GM12878 (cell line): ENCODE data around the gene TMEM50B. TPM values are rescaled to one million over a fixed set of nuclear protein-coding genes. Genes with fewer than 3 reads are reported as not detected.

Experiments
- ATAC-seq: fragments of 200-7000 bp; cut with Tn5 transposase; 3 replicates; pipeline ENCODE4 v1.9.1; 2020; ENCODE audit warnings: mild to moderate bottlenecking, moderate library complexity
- BruUV-seq: library from RNA; stranded (reverse); fragments of 400-500 nt; replicated peaks from 2 replicates; lab custom pipeline; 2021; lab: Mats Ljungman, UMichigan
- CTCF ChIA-PET: fragments of 300-600 bp; sonication (Branson Sonifier 250); formaldehyde crosslinking; extraction: SDS; loops from one replicate; lab custom pipeline; 2021; ENCODE audit warnings: inconsistent platforms; lab: Yijun Ruan, JAX
- POLR2A ChIA-PET: fragments of 350-600 bp; formaldehyde crosslinking; extraction: SDS; loops from one replicate; lab custom pipeline; 2021; ENCODE audit warnings: inconsistent platforms; lab: Charles Lee
- RAD21 ChIA-PET: fragments of 300-600 bp; sonication (Branson Sonifier 250); formaldehyde crosslinking; loops from one replicate; lab custom pipeline; 2023; ENCODE audit warnings: antibody characterized with exemption; ENCODE audit not compliant: unreplicated experiment; lab: Charles Lee
- SMC1A ChIA-PET: fragments of 300-600 bp; sonication (Branson Sonifier 250); formaldehyde crosslinking; loops from one replicate; lab custom pipeline; 2023; ENCODE audit not compliant: unreplicated experiment, uncharacterized antibody; lab: Charles Lee
- DNase-seq: peaks from one replicate; pipeline ENCODE4 v3.0.0-alpha.2; 2011; ENCODE audit warnings: low read depth, low spot score
- FAIRE-seq: peaks from 3 replicates; lab custom pipeline; 2011; peaks lifted over from hg19 to GRCh38; lab: Jason Lieb, UNC
- H2AFZ ChIP-seq: 2 replicates; pipeline ENCODE4 v1.6.0; 2011; ENCODE audit warnings: low read depth, low read length, control low read depth; ENCODE audit not compliant: control insufficient read depth
- H3K27ac ChIP-seq: 2 replicates; pipeline ENCODE4 v1.5.1; 2011; ENCODE audit warnings: control low read depth; ENCODE audit not compliant: control insufficient read depth, insufficient read depth
- H3K27me3 ChIP-seq, 2 experiments: replicated peaks in 1 of 2; 2 replicates each; pipeline versions ENCODE4 v1.6.0 to v1.6.1; 2011; ENCODE audit warnings: low read length in 1 of 2; ENCODE audit not compliant: control insufficient read depth in 2 of 2, insufficient read depth in 2 of 2
- H3K36me3 ChIP-seq, 2 experiments: 2 replicates each; pipeline ENCODE4 v1.5.1; 2011; ENCODE audit warnings: low read length in 1 of 2; ENCODE audit not compliant: control insufficient read depth in 2 of 2, insufficient read depth in 2 of 2
- H3K4me1 ChIP-seq: 2 replicates; pipeline ENCODE4 v1.6.1; 2011; ENCODE audit warnings: mild to moderate bottlenecking, low read length, moderate library complexity, mixed read lengths; ENCODE audit not compliant: control insufficient read depth, insufficient read depth
- H3K4me2 ChIP-seq: 2 replicates; pipeline ENCODE4 v1.6.0; 2011; ENCODE audit warnings: control low read depth; ENCODE audit not compliant: control insufficient read depth, insufficient read depth
- H3K4me3 ChIP-seq: fragments of 200-600 bp; sonication (generic); 2 replicates; pipeline ENCODE4 v1.5.1; 2016
- H3K79me2 ChIP-seq: 2 replicates; pipeline ENCODE4 v1.6.0; 2011; ENCODE audit warnings: low read length; ENCODE audit not compliant: control insufficient read depth, insufficient read depth
- H3K9ac ChIP-seq: 2 replicates; pipeline ENCODE4 v1.8.0; 2011; ENCODE audit warnings: low read length, control low read depth, mixed read lengths; ENCODE audit not compliant: control insufficient read depth, insufficient read depth
- H3K9me3 ChIP-seq: replicated peaks from 3 replicates; pipeline ENCODE4 v1.5.1; 2011; ENCODE audit warnings: mild to moderate bottlenecking, low read length; ENCODE audit not compliant: control insufficient read depth, insufficient read depth
- H4K20me1 ChIP-seq: 2 replicates; pipeline ENCODE4 v1.6.0; 2011; ENCODE audit not compliant: control insufficient read depth, insufficient read depth
- BCL11A ChIP-seq: IDR thresholded peaks from 2 replicates; pipeline ENCODE4 v1.6.1; 2011; ENCODE audit warnings: low read depth, low read length
- BHLHE40 ChIP-seq, 2 experiments: fragments of 450-650 bp in 1 of 2; IDR thresholded peaks; 2 replicates each; pipeline ENCODE4 v1.6.1; 2011 to 2017; ENCODE audit warnings: low read depth in 2 of 2, borderline replicate concordance in 1 of 2, improper control_type of control experiment in 1 of 2, low read length in 1 of 2, mild to moderate bottlenecking in 1 of 2
- CEBPB ChIP-seq, 2 experiments: fragments of 150-350 bp in 1 of 2; IDR thresholded peaks; 2 replicates each; pipeline ENCODE4 v1.6.1; 2012 to 2014; ENCODE audit warnings: low read depth in 2 of 2, low read length in 2 of 2, borderline replicate concordance in 1 of 2, inconsistent platforms in 1 of 2
- CHD1 ChIP-seq: IDR thresholded peaks from 2 replicates; pipeline ENCODE4 v1.6.1; 2012; ENCODE audit warnings: low read depth, low read length, improper control_type of control experiment
- CHD2 ChIP-seq: IDR thresholded peaks from 2 replicates; pipeline ENCODE4 v1.6.1; 2011; ENCODE audit warnings: low read depth, low read length, improper control_type of control experiment, borderline replicate concordance
- FOXM1 ChIP-seq: IDR thresholded peaks from 2 replicates; pipeline ENCODE4 v1.6.1; 2012; ENCODE audit warnings: low read depth, mild to moderate bottlenecking, inconsistent platforms, low read length, moderate library complexity
- NR2F1 ChIP-seq: fragments of 450-650 bp; conservative IDR thresholded peaks from 2 replicates; pipeline ENCODE4 v1.6.1; 2017; ENCODE audit warnings: mild to moderate bottlenecking
- PBX3 ChIP-seq: IDR thresholded peaks from 2 replicates; pipeline ENCODE4 v1.6.1; 2011; ENCODE audit warnings: mild to moderate bottlenecking, low read depth, low read length, moderate library complexity; ENCODE audit not compliant: insufficient replicate concordance
- PML ChIP-seq: IDR thresholded peaks from 2 replicates; pipeline ENCODE4 v1.6.1; 2012; ENCODE audit warnings: low read length, inconsistent platforms
- SMARCA5 ChIP-seq: fragments of 450-650 bp; IDR thresholded peaks from 2 replicates; pipeline ENCODE4 v1.6.1; 2017; ENCODE audit warnings: mild to moderate bottlenecking
- SUPT20H ChIP-seq: IDR thresholded peaks from 2 replicates; pipeline ENCODE4 v1.6.1; 2011; ENCODE audit warnings: low read depth, mild to moderate bottlenecking, low read length, moderate library complexity, borderline replicate concordance; ENCODE audit not compliant: control insufficient read depth
- USF2 ChIP-seq: IDR thresholded peaks from 2 replicates; pipeline ENCODE4 v1.6.1; 2011; ENCODE audit warnings: low read depth, low read length, improper control_type of control experiment, borderline replicate concordance
- YY1 ChIP-seq: IDR thresholded peaks from 2 replicates; pipeline ENCODE4 v1.6.1; 2011; ENCODE audit warnings: low read depth, mild to moderate bottlenecking, low read length
- ZBTB40 ChIP-seq: fragments of 450-650 bp; IDR thresholded peaks from 2 replicates; pipeline ENCODE4 v1.6.1; 2016; ENCODE audit warnings: mild to moderate bottlenecking, moderate library complexity, borderline replicate concordance
- WGBS: methylation state at CpG from one replicate; pipeline ENCODE4 v1.1.6; 2016; ENCODE audit warnings: low lambda C conversion rate; ENCODE audit not compliant: insufficient replicate concordance, insufficient coverage; ENCODE audit errors: missing lambda C conversion rate; 5-methylcytosine and 5-hydroxymethylcytosine counted together
- in situ Hi-C: fragments of 300-500 bp; cut with MboI; formaldehyde crosslinking; loops from 9 replicates; pipeline ENCODE4 v1.14.3; 2018; ENCODE audit warnings: mixed read lengths
- intact Hi-C: fragments of 100-400 bp; cut with micrococcal nuclease; formaldehyde crosslinking; loops from one replicate; pipeline ENCODE4 v1.14.2; 2022; ENCODE audit not compliant: unreplicated experiment
- polyA plus RNA-seq, 11 experiments: library from polyadenylated mRNA; depleted of rRNA in 4 of 11; unstranded in 6 of 11; stranded (reverse) in 5 of 11; fragments of >200 nt; fragmentation: Nextera tagmentation in 4 of 11; fragmentation: Illumina TruSeq in 1 of 11; extraction: Ambion mirVana in 4 of 11; extraction: Trizol in 1 of 11; gene quantifications; 1 replicate in 1 of 11; 2 replicates in 10 of 11; pipeline versions ENCODE4 v1.2.1 to v1.2.3, GENCODE V29; 2011 to 2016; ENCODE audit warnings: inconsistent platforms in 2 of 11, missing spikeins in 2 of 11, low read depth in 1 of 11
- total RNA-seq, 4 experiments: library from RNA; depleted of rRNA in 3 of 4; stranded (reverse); fragments of >200 nt in 3 of 4; fragmentation: Illumina TruSeq in 1 of 4; extraction: Trizol in 1 of 4; gene quantifications; 2 replicates each; pipeline versions ENCODE4 v1.2.1 to v1.2.3, GENCODE V29; 2013 to 2021

Gene TMEM50B
- total and polyA plus RNA-seq, 10 of the 15 experiments (the other 5 are each of a cell fraction or from before 2014, with no cell fraction given): 12.1 to 42.1 (median 18.2) TPM

GRCh38 chr21:33478935-33479678, 667 bp downstream of the TMEM50B start:
- BruUV-seq: no TSS peak
- H3K4me1 ChIP-seq: peaks cover 3% of the 10 kb centered on the region; the same call in 1 of the 2 replicates
- peak overlapping the region; percentile 87 for H2AFZ ChIP-seq
- in situ Hi-C loops: no loop called here
- 2% methylated on average over 42 of the region's 68 CpGs for WGBS
- FAIRE-seq: no peak
- RAD21 ChIA-PET: interaction anchor here (0.9 to 2.5 kb wide), 10 partner anchors 12 to 240 kb away, joined by 3 to 23 read pairs (median 6); partner anchors contain the start of genes DNAJC28, DONSON and SON
- H3K9ac ChIP-seq: peak overlapping the region; percentile 90
- peaks cover 15% of the 10 kb centered on the region for H3K79me2 ChIP-seq
- no peaks in the 10 kb centered on the region for H3K9me3 ChIP-seq
- SMC1A ChIA-PET: interaction anchor here (0.7 to 2.7 kb wide), 5 partner anchors 12 to 118 kb away, joined by 3 to 17 read pairs (median 6); partner anchors contain the start of gene DNAJC28
- no peaks in the 10 kb centered on the region for H3K27me3 ChIP-seq
- H3K4me2 ChIP-seq: peak overlapping the region; percentile 70
- H3K36me3 ChIP-seq: no peaks in the 10 kb centered on the region; a peak in 1 of 4 replicates
- POLR2A ChIA-PET: interaction anchor here (0.5 to 2.3 kb wide), 5 partner anchors 12 to 158 kb away, joined by 3 to 26 read pairs (median 5); partner anchors contain the start of genes DNAJC28, GART and SON
- peak; percentile 44 for ATAC-seq
- H4K20me1 ChIP-seq: no peaks in the 10 kb centered on the region
- peak overlapping the region; percentile 93 for H3K4me3 ChIP-seq
- no peak for DNase-seq
- H3K27ac ChIP-seq: peak overlapping the region; percentile 79
- intact Hi-C loops: no loop called here
- CTCF ChIA-PET: interaction anchor here (0.8 to 4.1 kb wide), 6 partner anchors 12 to 146 kb away, joined by 3 to 21 read pairs (median 8); partner anchors contain the start of genes DNAJC28, GART and SON
- peak; percentile 53 for TF ChIP-seq NR2F1
- no peak for TF ChIP-seq SUPT20H
- TF ChIP-seq FOXM1: no peak
- TF ChIP-seq SMARCA5: 0 out of 2 replicates have a peak, but pooled peaks have one; percentile 42
- 0 out of 2 replicates have a peak, but pooled peaks have one; percentile 20 for TF ChIP-seq PML
- TF ChIP-seq CHD1: 0 out of 2 replicates have a peak, but pooled peaks have one; percentile 60
- no peak for TF ChIP-seq BCL11A
- no peak for TF ChIP-seq ZBTB40
- no peak for TF ChIP-seq CHD2
- no peak for TF ChIP-seq CEBPB (IDR thresholded peaks at IDR 0.05; ENCODE audit: borderline replicate concordance in 1 of 2, low read depth in 2 of 2, low read length in 2 of 2)
- peak in 1 of 2 experiments; percentile 31; a peak in 2 of 4 replicates for TF ChIP-seq BHLHE40 (IDR thresholded peaks at IDR 0.05; ENCODE audit: borderline replicate concordance in 1 of 2, low read depth in 2 of 2, low read length in 1 of 2)
- TF ChIP-seq YY1: no peak
- no peak for TF ChIP-seq USF2
- no peak for TF ChIP-seq PBX3
